ENCODE measurements around the gene IL20RA. TPM values are rescaled to one million over a fixed set of nuclear protein-coding genes. Genes with fewer than 3 reads are reported as not detected.

Gene IL20RA
- total RNA-seq, 1 donor from 2014 or later = 0.40 TPM

- no peak for DNase-seq (ENCODE audit: low read depth in 2 of 2)
These were observed 34.5 kb downstream of the IL20RA start for GRCh38 chr6:137010128-137010718.

DNA sequence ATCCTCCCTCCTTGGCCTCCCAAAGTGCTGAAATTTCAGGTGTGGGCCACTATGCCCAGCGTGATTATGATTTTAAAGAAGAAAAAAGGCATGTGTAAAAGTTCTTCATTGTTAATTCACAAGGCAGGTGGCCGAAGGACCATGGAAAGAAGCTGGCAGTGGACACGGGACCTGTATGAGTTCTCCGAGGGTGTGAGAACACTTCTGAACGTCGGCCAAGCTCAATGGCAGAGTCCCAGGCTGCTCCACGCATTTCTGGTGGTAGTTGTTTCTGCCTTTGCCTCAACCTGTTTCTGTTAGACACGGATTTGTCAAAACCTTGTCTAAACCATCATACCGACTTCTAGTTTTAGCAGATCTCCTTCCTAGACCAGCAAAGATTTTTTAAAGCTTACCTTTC lies 36.6 kb downstream of the IL20RA start:
- no peak for DNase-seq (ENCODE audit: low read depth in 2 of 2)

GRCh38 chr6:137006056-137006455 lies 38.7 kb downstream of the IL20RA start:
- DNase-seq (ENCODE audit: low read depth in 2 of 2) = no peak

- DNase-seq (ENCODE audit: low read depth in 2 of 2) = no peak
These were observed 39.7 kb downstream of the IL20RA start for GRCh38 chr6:137005073-137005472.

DNA sequence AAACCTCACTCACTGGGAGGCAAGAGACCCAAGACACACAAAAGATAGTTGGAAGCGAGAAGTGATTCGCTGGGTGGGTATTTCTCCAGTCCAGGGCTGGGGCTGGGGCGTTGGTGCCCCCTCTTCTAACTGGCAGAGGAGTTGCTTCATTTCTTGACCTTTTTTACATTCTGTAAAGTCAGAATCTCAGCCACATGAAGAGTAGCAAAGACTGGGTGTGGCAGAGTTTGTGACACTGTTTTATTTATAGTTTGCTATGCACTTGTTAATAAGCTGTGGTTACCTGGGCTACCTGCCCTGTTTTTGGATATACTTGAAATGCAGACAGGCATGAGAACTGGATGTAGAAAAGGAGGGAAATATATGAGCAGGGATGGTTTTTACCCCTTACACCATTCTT lies 42.3 kb downstream of the IL20RA start:
- no peak for DNase-seq (ENCODE audit: low read depth in 2 of 2)

DNA sequence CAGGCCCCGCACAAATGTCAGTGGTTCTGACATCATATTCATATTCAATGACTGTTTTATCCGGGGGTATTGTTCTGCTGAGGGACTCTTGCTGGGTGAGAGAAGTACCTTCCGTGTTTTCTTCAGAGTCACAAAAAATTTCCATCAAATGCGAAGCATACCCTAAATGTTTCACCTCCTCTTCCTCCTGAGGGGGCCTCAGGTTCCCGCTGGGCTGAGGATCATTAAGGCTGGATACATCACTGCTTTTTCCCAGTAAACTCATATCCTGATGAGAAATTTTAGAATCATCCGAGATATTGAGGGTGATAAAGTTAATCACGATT lies 42.8 kb downstream of the IL20RA start:
- no peak for DNase-seq (ENCODE audit: low read depth in 2 of 2)

GRCh38 chr6:137001299-137001976 lies 43.3 kb downstream of the IL20RA start:
- DNase-seq (ENCODE audit: low read depth in 2 of 2) = peak; percentile 41 to 83

GRCh38 chr6:137000825-137001224 lies 43.9 kb downstream of the IL20RA start:
- no peak for DNase-seq (ENCODE audit: low read depth in 2 of 2)

GRCh38 chr6:136995521-136995920 lies 49.2 kb downstream of the IL20RA start:
- no peak for DNase-seq (ENCODE audit: low read depth in 2 of 2)

DNA sequence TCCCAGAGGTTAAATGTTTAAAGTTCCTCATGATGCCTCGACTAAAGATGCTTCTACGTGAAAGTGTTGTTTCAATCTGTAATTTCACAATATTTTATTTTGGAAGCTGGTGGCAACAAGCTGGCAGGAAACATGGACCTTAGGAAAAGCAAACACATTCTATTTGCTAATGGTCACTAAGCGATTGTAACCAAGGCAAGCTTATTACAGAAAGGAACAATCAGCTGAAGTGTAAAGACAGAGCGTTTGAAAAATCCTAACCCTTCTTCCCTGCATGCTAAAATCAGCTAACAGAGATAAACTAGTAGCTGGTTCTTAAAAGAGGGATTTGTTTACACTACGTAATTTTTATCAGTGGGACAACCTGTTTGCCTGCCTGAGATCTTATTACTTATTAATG lies 50.0 kb downstream of the IL20RA start:
- DNase-seq (ENCODE audit: low read depth in 2 of 2) = peak in 1 of 2 donors; percentile 17

- DNase-seq (ENCODE audit: low read depth in 2 of 2) = no peak
These were observed 52.7 kb downstream of the IL20RA start for GRCh38 chr6:136992113-136992512.

DNA sequence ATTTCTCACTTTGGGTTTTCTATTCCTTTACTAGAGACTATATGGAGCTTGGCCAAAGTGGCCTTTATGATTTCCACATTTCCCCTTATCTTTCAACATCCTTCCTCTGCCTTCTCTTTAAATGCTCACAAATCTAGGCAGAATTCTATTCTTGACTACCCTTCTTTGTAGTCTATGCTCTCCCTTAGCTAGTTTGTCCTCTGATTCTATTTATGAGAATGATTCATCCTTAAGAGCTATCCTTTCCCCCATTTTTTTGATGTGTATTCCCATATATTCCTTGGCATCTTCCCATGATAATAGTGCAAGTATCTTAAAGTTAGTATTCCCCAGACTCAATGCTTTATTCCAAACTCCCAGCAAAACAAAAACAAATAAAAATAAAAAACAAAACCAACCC lies 53.1 kb downstream of the IL20RA start:
- no peak for DNase-seq (ENCODE audit: low read depth in 2 of 2)

DNA sequence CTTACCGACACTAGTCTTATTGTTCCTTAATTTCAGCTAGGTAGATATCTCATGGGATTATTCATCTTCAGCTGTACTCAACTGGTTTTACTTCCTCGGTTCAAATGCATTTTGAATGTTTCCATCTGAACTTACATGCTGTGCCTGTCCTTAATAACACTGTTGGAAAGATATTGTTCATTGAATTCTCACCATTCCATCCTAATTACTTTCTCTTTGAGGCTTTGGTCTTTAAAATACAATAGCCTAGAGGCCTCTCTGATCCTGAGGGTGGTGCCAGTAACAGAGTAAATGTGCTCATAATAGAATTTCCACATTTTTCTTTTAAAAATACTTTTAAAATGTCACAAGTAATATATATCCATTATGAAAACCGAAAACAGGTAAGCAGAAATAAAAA lies 54.0 kb downstream of the IL20RA start:
- no peak for DNase-seq (ENCODE audit: low read depth in 2 of 2)

DNA sequence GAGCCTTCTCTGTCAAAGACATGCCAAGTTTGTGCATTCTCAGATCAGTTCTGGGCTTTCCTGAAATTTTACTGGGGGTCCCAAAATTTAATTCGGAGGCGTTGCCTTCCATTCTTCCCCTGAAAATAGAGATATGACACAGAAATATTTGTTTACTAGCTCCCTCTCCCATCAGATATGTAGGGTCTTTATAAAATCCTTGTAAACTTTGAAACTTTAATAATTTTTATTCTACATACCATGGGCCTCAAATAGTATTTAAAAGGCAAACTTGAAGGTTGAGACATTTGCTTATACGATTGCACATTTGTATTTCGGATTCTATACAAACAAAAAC lies 54.6 kb downstream of the IL20RA start:
- no peak for DNase-seq (ENCODE audit: low read depth in 2 of 2)

DNA sequence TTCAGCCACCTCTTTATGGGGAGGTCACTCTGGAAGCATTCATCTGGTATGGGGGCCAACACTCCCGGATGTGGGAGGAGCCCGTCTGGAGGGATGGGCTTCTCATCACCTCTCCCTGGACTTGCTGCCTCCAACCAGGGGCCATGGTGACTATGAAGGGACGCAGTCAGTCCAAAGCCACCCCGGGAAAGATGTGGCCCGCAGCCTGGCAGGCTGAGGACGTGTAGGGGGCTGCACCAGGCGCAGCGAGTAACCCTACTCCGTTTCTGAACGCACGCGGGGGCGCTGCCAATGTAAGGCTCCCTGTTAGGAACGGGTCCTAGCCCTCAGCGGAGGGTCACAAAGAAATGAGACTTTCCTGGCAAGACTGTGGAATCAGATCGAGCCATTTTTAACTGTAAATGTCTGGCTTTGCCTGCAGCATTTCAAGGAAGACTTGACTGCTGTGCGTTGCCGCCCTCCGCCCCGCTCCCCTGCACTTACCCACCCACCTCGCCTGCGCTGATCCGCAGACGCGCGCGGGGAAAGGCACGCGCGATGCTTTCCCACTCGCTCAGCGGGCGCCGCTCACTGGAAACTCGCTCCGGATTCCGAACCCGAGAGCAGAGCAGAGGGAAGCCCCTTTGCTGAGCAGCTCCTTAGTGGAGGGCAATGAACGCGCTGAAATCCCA lies 55.1 kb downstream of the IL20RA start:
- DNase-seq (ENCODE audit: low read depth in 2 of 2) = peak in 1 of 2 donors; percentile 6

DNA sequence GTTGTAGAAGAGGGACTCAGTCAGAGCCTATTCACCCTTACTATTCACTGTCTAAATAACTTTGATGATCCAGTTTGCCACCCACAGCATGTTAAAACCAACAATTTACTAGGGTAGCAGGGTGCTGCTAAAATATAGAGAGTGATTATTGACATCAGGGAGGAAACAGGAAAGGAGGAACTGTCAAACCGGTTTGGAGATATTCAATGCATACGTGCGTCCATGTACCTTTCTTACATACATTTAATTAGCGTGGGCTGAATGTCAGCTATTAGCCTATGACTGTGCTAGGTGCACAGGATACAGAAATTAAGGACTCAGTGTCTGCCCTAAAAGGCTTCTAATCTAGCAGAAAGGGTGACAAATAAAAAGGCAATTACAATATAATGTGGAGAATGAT lies 57.2 kb downstream of the IL20RA start:
- no peak for DNase-seq (ENCODE audit: low read depth in 2 of 2)

DNA sequence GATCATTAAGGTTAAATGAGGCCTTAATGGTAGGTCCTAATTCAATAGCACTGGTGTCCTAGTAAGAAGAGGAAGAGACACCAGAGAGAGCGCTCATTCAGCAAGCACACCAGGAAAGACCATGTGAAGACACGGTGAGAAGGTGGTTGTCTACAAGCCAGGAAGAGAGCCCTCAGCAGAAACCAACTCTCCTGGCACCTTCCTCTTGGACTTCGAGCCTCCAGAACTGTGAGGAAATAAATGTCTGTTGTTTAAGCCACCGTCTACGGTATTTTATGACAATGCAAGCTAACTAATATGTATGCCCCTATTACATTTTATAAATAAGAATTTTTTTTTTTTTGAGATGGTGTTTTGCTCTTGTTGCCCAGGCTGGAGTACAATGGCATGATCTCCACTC lies 59.3 kb downstream of the IL20RA start:
- DNase-seq (ENCODE audit: low read depth in 2 of 2) = no peak

- no peak for DNase-seq (ENCODE audit: low read depth in 2 of 2)
These were observed 60.2 kb downstream of the IL20RA start for GRCh38 chr6:136984578-136984977.

GRCh38 chr6:136983687-136984086 lies 61.1 kb downstream of the IL20RA start:
- DNase-seq (ENCODE audit: low read depth in 2 of 2) = no peak

GRCh38 chr6:136982928-136983327 lies 61.8 kb downstream of the IL20RA start:
- DNase-seq (ENCODE audit: low read depth in 2 of 2) = no peak

GRCh38 chr6:136980070-136980469 lies 64.7 kb downstream of the IL20RA start:
- DNase-seq (ENCODE audit: low read depth in 2 of 2) = no peak

DNA sequence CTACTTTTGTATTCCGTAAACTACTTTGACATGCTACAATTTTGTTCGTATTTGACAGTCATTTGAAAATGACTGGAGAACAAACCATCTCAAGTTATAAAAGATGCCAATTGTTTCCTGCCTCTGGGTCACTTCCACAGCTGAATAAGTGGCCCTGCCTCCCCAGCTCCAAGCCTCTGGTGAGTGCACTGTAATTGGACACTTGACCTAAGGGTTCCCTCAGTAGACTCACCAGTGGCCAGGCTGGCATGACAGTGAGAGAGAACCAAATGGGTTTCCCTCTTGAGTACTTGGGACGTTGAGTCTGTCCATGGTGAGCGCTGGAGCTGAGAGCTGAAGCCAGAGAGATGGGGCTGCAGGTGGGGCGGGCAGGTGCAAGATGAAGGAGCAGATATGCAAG lies 65.6 kb downstream of the IL20RA start:
- DNase-seq (ENCODE audit: low read depth in 2 of 2) = no peak

DNA sequence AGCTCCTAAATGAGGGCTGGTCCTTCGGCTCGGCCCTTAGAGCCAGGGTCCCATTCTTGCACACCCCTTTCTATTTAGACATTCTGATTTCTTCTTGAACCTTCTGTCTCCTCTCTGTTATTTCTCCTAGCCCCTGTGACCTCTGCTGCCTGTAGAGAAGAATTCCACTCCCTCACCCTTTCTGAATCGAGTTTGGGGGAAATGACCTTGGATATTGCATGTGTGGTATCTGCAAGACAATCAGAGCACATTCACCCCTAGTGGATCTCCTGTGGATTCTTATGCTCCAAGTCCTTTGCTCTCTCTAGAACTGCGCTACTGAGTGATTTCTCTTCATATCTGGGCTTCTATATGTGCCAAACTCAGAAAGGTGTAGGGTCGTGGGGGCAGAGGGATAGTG lies 67.7 kb downstream of the IL20RA start:
- no peak for DNase-seq (ENCODE audit: low read depth in 2 of 2)
